Activated T-helper 1 cell treated with anti-CD3 and anti-CD28 coated beads, Interleukin-2, amount 50 U/mL, for 16 hours (primary cell): ENCODE results near the gene SPIN1.

Source experiments
- DNase-seq, 2 donors: peaks; one replicate each; pipeline ENCODE4 v3.0.0-alpha.2; 2020; ENCODE audit warnings: low read depth in 1 of 2, low spot score in 1 of 2

The SPIN1 gene

DNA sequence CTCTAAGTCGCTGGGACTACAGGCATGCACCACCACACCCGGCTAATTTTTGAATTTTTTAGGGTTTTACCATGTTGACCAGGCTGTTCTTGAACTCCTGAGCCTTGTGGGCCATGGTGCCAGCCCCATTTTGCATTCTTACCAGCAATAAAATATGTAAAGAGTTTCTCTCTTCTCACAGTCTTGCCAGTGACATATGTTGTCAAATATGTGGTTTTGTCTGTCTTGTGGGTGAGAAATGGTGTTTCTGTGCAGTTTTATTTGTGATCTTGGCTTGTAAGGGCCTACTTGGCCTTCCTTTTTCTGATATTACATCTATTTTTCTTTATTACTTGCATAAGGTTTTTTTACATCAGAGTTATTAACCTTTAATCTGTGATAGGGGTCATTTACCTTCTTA, 47.1 kb downstream of the SPIN1 start:
- DNase-seq: no peak

DNA sequence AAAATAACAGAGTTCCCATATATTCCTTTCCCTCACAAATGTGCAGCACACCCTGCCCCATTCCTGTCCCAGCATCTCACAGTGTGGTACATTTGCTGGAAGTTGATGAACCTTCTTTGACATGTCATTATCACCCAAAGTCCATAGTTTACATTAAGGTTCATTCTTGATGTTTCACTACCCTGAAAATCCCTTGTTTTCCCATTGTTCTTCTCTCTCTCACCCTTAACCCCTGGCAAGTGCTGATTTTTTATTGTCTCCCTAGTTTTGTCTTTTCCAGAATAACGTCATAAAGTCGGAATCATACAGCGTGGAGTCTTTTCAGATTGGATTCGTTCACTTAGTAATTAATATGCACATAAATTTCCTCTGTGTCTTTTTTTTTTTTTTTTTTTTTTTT, 48.1 kb downstream of the SPIN1 start:
- no peak for DNase-seq

DNA sequence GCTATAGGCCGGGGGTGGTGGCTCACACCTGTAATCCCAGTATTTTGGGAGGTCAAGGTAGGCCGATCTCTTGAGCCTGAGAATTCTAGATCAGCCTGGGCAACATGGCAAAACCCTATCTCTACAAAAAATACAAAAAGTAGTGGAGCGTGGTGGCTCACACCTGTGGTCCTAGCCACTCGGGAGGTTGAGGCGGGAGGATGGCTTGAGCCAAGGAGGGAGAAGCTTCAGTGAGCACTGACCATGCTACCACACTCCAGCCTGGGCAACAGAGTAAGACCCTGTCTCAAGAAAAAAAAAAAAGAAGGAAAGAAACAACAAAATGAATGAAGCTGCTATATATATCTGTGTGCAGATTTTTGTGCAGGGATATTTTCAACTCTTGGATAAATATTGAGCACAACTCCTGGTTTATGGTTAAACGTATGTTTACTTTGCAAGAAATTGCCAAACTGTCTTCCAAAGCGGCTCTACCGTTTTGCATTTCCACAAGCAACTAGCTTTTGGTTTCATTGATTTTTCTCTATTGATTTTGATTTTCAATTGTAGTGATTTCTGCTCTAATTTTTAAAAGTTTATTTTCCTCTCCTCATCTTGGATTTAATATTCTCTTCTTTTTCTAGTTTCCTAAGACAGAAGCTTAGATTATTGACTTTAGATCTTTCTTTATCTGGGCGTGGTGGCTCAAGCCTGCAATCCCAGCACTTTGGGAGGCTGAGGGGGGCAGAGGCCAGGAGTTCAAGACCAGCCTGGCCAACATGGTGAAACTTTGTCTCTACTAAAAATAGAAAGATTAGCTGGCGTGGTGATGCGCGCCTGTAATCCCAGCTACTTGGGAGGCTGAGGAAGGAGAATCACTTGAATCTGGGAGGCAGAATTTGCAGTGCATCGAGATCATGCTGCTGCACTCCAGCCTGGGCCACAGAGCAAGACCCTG, 49.2 kb downstream of the SPIN1 start:
- DNase-seq: no peak

DNA sequence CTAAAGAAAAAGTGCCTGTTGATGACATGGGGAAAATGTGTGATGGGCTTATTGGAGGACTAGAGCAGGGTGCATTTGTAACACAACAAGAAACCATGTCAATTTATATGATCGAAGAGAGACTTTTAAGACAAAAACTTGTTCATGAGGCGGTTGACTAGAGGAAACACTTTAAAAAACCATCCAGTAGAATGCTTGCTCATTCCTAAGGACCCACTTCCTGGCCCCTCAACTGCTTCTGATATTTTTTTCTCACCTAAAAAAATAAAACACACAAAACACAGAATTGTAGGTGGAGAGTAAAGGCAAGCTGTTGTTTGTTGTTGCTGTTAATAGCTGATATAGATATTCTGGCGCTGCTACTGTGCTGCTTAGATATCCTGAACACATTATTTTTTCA, 50.6 kb downstream of the SPIN1 start:
- DNase-seq: no peak

DNA sequence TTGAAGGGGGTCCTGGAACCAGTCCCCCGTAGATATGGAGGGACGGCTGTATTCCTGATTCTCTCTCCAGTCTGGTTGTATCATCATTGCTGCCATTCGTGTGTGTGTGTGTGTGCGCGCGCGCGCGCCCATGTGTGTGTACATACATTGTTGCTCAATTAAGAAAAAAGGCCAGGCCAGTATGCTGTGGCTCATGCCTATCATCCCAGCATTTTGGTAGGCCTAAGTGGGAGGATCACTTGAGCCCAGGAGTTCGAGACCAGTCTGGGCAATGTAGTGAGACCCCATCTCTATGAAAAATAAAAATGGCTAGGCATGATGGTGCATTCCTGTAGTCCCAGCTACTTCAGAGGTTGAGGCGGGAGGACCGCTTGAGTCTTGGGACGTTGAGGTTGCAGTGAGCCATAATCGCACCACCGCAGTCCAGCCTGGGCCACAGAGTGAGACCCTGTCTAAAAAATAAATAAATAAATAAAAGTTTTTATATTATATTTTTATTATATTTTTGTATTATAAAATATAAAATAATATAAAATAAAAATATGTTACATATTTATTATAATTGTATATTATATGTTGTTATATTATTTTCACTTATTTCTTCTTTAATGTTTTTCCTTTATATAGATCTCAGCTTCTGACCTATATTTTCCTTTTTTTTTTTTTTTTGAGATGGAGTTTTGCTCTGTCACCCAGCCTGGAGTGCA, 53.2 kb downstream of the SPIN1 start:
- no peak for DNase-seq

DNA sequence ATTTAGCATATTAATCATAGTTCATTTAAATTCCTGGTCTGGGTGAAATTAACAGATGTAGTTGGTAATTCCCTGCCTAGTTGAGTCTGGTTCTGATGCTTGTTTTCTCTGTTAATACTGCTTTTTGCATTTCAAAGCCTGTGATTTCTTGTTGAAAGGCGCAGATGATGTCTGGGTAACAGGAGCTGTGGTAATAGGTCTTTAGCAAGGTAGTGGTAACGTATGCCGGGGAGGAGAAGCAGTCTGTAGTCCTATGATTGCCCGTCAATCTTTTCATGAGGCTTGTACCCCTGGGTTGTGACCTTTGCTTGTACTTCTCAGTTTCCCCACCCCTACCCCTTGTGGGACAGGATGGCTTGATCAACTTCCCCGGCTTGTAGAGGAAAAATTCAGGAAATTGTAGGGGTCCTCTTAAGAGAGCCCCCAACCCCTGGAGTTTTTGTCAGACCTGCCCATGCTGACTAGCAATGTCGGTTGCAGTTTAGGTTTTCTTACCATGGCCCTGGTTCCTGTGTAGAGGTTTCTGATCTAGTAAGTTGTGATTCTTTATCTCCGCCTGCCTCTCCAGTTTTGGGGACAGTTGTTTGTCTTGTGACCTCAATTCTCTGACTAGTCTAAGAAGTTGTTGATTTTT, 55.4 kb downstream of the SPIN1 start:
- DNase-seq: no peak

DNA sequence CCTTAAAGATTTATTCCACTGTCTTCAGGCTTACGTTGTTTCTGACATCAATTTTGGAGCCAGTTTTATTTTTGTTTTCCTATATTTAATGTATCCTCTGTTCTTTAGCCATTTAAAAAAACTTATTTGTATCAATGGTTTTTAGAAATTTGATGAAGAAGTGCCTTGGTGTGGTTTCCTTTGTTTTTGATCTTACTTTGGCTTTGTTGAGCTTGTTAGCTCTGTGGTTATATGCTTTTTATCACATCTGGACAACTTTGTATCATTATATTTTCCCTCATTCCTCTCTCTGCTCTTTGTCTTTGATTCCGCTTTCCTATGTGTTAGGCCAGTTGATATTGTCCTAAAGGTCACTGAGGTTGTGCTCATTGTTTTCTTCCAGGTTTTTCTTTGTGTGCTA, 58.5 kb downstream of the SPIN1 start:
- DNase-seq: no peak

DNA sequence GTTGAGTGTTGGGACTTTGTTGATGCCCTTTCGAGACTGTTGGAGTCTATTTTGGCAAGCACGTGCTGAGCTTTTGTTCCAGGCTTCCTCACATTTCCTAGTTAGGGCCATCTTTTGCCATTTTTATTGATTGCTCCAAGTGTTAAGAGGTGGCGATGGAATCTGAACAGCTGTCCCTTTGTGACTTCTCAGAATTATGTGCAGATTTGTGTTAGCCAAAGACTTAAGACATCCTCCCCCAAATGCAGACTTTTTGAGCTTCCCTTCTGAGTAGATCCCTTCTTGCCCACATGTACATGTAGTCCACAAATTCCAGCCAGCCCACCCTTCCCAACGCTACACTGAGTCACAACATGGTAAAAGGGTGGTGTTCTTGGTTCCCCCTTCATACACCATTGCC, 59.2 kb downstream of the SPIN1 start:
- no peak for DNase-seq

DNA sequence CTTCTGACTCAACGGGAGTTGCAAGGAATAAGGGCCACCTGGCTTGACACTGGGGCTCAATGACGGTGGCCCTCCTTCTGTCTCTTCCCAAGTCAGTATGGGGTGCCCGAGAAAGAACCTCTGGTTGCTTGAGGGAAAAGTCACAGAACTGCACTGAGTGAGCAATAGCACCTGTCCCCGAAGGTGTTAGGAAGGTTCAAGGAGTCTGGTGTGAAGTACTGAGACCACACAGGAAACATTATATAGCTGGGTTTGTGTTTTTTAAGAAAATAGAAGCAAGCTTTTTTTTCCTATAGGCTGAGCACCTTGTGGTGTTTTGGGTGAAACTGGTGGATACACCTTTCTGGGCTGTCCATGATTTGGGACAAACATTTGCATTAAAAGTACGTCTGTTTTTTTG, 62.9 kb downstream of the SPIN1 start:
- DNase-seq: no peak

DNA sequence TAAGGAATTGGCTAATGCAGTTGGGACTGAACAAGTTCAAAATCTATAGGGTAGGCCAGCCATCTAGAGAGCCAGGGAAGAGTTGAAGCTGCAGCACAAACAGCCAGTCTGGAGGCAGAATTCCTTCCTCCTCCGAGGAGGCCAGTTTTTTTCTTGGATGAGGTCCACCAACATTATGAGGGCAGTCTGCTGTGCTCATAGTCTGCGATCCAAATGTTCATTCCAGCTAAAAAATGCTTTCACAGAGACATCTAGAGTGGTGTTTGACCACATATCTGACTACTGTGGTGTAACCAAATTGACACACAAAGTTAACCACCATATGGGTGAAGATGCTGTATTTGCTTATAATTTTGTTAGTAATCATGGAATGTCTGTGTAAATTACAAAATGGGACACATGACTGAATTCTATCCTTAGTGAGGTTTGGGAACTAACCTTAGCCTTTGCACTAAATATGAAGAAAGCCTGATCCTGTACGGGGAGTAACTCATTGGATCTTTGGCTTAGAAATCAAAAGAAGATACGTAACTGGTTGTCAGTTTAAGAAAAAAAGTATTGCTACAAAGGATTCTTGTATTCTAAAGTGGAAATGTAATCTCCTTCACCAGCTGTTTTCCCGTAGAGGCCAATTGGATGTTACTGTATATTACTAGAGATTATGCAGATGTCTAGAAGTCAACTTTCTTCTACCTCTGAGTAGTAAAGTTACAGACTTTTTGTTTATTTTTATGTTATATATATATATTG, 70.6 kb downstream of the SPIN1 start:
- no peak for DNase-seq

DNA sequence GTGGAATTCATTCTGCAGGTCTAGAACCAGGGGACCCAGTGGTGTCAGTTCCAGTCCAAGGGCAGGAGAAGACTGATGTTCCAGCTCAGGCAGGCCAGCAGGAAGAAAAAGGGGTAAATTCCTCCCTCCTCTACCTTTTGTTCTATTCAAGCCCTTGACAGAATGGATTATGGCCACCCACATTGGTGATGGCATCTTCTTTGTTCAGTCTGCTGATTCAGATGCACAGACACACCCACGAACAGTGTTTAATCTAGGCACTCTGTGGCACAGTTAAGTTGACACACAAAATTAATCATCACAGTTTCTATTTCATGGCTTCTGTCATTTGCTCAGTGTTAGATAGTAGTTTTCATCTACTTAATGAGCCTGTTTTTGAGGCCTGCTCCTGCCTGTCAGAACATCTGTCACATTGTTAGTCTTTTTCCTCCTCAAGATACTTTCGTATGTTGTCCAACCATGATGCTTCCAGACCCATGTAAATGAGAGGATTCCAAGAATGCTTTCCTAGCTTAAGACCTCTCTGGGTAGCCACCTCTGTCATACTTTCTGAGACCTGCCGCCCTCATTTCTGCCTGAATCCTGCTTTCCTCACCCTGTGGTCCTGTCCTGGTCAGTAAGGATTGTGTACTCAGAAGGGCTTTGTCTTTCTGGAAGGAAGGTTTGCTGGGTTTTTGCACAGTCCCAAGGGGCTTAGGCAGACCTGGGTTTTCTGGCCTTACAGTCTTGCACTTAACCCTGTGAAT, 72.5 kb downstream of the SPIN1 start:
- no peak for DNase-seq

DNA sequence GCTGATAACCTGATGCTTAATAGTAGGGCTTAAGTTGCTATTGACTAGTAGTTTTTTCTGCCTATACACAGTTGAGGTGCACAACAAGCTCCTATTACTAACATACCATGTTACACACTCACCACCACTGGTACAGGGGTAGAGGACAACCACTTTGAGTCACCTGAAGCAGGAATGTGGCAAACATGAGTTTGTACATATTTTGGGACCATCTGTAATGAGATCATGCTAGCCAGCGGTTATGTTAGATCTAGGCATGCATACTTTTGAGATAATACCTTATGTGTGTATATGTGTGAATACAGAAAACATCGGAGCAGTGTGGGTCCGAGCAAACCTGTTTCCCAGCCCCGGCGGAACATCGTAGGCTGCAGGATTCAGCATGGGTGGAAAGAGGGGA, 73.9 kb downstream of the SPIN1 start:
- DNase-seq: no peak

DNA sequence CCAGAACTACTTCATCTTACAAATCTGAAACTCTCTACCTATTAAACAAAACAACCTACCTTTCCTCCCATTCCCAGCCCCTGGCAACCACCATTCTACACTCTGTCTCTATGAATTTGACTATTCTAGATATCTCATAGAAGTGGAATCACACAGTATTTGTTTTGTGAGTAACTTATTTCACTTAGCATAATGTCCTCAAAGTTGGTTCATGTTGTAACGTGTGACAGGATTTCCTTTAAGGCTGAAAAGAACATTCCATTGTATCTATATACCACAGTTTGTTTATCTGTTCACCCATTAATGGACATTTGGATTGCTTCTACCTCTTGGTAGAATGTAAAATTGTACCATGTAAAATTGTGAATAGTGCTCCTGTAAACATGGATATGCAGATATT, 76.6 kb downstream of the SPIN1 start:
- no peak for DNase-seq

DNA sequence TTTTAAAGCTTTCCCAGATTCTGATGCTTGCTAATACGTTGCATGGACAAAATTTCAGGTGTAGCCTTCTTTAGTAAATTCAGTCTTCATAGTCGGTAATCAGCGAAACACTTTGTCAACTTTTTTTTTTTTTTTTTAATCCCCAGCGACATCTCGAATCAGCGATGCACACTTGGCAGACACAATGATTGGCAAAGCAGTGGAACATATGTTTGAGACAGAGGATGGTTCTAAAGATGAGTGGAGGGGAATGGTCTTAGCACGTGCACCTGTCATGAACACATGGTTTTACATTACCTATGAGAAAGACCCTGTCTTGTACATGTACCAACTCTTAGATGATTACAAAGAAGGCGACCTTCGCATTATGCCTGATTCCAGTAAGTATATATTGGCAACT, 80.0 kb downstream of the SPIN1 start:
- no peak for DNase-seq

DNA sequence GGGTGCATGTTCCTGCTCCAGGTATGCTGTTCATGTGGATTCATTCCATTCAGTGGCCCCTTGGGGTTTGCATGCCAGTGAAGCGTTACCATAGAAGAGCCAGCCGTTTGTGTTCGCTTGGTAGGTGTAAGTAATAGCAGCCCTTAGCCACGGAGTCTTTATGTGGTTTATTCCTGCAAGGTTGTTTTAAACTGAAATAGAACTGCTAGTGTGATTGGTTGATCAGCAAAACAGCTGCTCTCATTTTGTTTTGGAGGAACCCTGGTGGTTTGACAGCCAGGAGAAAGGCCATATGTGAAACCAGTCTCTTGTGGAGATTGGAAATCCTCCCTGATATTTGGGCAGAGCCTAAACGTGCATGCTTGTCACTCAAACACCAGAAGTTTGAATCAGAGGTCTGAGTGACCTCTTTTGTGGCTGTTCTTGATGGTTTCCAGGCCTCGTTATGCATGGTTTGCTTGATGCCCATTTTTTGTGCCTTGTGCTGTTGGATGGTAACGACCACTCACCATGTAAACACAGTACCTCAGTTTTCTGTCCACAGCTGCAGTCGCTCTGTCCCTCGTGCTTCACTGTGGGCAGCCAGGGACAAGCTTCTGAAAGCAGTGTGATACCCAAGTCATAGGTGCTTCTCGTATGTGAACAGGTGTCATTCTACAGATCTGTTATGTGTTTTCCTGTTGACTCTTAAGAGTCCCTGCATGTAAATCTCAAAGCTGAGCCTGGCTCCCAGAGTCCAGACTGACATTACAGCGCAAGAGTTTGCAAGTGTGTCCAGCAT, 88.4 kb downstream of the SPIN1 start:
- DNase-seq: no peak

DNA sequence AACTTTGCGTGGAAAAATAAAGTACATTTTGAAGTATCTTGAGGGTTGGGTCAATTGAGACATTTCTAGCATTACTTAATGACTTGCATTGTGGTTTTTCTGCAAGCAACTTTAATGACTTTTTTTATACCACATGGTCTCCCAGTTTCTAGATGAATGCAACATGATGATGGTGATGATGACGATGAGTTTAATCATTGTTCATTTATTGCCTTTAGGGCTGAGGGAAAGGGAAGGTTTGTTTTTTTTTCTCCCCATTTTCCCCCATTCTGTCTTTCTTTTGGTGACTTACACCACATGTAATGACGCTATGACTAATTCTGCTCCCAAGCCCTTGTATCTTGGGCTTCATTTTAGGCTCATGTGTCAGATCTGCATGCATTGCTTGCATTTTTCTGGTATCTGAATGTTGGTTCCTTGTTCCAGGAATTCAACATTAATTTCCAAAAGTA, 89.1 kb downstream of the SPIN1 start:
- DNase-seq: no peak

DNA sequence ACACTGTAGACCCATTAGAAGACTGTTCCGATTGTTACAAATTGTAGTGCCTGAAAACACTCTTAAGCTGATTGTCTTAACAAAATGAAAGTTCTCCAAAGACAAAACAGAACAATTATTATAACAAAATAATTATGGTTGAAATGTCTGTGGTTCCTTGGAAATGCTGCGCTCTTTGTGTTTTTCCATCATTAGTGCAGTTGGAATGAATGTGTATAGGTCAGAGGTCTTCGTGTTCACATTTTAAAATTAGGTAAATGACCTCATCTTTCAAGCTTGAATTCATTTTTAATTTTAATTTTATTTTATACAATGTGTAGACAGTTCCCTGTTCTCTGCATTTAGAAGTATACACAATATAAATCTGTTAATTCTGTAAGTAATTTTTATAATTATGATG, 90.0 kb downstream of the SPIN1 start:
- DNase-seq: no peak

DNA sequence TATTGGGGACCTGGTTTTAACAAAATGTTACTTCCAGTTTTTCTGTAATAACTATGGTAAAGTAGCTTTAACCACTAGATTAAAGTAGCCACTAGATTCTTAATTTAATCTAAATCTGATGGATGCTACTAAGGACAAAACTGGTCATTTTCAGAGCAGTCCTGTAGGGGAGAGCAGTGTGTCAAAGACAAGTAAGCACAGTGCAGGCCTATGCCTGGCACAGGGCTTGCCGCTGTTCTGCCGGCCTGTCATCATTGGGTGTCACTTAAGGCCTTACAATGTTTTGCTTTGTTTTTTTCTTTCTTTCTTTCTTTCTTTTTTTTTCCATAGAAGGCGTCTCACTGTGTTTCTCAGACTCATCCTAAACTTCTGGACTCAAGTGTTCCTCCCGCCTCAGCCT, 93.7 kb downstream of the SPIN1 start:
- DNase-seq: no peak

DNA sequence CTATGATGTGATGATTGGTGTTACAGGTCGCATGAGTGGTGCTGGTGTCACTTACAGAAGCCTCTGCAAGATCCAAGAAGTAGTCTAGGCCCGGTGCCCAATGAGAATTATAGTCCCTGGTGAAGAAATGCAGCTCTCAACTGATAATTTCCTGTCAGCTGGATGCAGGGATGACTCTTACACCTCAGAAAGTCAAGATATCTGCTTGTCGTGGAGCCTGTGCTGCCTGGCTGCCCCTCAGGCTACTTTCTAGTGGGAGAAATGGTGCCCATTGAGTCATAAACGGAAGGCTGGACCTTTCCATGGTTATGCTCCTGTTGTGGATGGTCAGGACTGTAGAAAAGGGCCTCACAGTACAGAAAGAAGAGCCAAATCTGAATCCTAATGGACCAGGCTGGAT, 99.9 kb downstream of the SPIN1 start:
- DNase-seq: no peak
